Thoracic aorta (tissue), 2 donors: ENCODE measurements around the gene TRIM44. TPM values are rescaled to one million over a fixed set of nuclear protein-coding genes. Genes with fewer than 3 reads are reported as not detected.

Experiments
- ATAC-seq: fragments of 150-250 bp; one replicate; pipeline ENCODE4 v1.8.0; 2017; ENCODE audit warnings: low read depth; ENCODE audit not compliant: insufficient number of reproducible peaks, low FRiP score
- DNase-seq: peaks from one replicate; pipeline ENCODE4 v3.0.0-alpha.2; 2020; ENCODE audit warnings: low spot score
- H3K27ac ChIP-seq, 2 donors: fragments of 200-600 bp; sonication (generic); 1 replicate in 1 of 2; 2 replicates in 1 of 2; pipeline ENCODE4 v1.5.1; 2016; ENCODE audit warnings: mild to moderate bottlenecking in 2 of 2, moderate library complexity in 2 of 2
- H3K27me3 ChIP-seq: fragments of 200-600 bp; sonication (generic); replicated peaks from 2 replicates; pipeline ENCODE4 v1.6.0; 2016; ENCODE audit warnings: mild to moderate bottlenecking; ENCODE audit not compliant: insufficient read depth
- H3K36me3 ChIP-seq: fragments of 200-600 bp; sonication (generic); one replicate; pipeline ENCODE4 v1.5.1; 2016
- H3K4me1 ChIP-seq, 2 donors: fragments of 200-600 bp; sonication (generic); 1 replicate in 1 of 2; 2 replicates in 1 of 2; pipeline versions ENCODE4 v1.5.1 to v1.6.0; 2016; ENCODE audit warnings: low read depth in 2 of 2, mild to moderate bottlenecking in 1 of 2; ENCODE audit not compliant: control insufficient read depth in 1 of 2
- H3K4me3 ChIP-seq: fragments of 200-600 bp; sonication (generic); 2 replicates; pipeline ENCODE4 v1.5.1; 2016; ENCODE audit warnings: mild to moderate bottlenecking
- H3K9me3 ChIP-seq: fragments of 200-600 bp; sonication (generic); 2 replicates; pipeline ENCODE4 v1.5.1; 2016
- total RNA-seq, 2 donors: library from RNA; depleted of rRNA; stranded (reverse); fragments of >200 nt; gene quantifications; one replicate each; pipeline versions ENCODE4 v1.1.0 to v1.2.3, GENCODE V29; 2016
- TF ChIP-seq, protein P1 (sequence below): fragments of 200-600 bp; sonication (generic); IDR thresholded peaks from one replicate; pipeline ENCODE4 v1.5.1; 2019; ENCODE audit warnings: antibody characterized with exemption

Gene TRIM44
- total RNA-seq, 2 donors from 2014 or later, result 26.0 to 26.8 TPM

DNA sequence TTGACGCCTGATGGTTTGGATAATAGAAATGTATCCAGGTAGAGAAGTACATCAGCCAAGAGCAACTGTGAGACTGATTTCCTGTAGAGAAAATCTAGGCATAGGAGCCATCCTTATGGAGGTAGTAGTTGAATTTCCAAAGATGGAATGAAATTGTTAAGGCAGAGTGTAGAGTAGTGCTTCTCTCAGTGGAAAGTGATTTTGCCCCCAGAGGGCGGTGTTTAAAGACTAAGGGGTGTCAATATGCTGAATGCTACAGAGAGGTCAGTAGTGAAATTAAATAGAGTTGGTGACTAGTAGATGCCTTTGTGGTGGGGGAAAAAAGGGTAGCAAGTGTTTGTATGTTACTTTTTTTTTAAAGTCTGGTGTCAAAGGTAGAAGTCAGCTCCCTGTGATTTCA, 54.5 kb downstream of the TRIM44 start:
- no peaks in the 10 kb centered on the region for H3K4me1 ChIP-seq
- H3K36me3 ChIP-seq, result no peaks in the 10 kb centered on the region
- H3K9me3 ChIP-seq, result no peaks in the 10 kb centered on the region
- DNase-seq, result no peak
- no peaks in the 10 kb centered on the region for H3K27me3 ChIP-seq
- H3K4me3 ChIP-seq, result no peak overlapping the region
- H3K27ac ChIP-seq, result no peak overlapping the region
- ATAC-seq, result no peak
- TF ChIP-seq, protein P1, sequence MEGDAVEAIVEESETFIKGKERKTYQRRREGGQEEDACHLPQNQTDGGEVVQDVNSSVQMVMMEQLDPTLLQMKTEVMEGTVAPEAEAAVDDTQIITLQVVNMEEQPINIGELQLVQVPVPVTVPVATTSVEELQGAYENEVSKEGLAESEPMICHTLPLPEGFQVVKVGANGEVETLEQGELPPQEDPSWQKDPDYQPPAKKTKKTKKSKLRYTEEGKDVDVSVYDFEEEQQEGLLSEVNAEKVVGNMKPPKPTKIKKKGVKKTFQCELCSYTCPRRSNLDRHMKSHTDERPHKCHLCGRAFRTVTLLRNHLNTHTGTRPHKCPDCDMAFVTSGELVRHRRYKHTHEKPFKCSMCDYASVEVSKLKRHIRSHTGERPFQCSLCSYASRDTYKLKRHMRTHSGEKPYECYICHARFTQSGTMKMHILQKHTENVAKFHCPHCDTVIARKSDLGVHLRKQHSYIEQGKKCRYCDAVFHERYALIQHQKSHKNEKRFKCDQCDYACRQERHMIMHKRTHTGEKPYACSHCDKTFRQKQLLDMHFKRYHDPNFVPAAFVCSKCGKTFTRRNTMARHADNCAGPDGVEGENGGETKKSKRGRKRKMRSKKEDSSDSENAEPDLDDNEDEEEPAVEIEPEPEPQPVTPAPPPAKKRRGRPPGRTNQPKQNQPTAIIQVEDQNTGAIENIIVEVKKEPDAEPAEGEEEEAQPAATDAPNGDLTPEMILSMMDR, result no peak

DNA sequence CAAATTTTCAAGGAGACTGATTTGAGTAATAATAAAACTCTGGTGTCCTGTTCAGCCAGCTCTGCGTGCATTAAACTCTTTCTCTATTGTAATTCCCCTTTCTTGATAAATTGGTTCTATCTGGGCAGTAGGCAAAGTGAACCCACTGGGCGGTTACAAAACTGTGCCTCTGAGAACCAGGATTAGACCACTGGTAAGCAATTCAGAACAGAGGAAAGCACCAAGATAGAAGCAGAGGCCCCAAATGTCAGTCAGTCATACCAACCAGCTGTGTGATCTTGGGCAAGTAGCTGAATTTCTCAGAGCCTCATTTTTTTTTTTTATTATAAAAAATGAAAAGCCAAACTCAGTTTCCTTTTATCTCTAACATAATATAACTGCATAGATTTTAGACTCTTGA, 54.9 kb downstream of the TRIM44 start:
- Histone ChIP-seq H3K9me3 (no peaks in the 10 kb centered on the region), H3K27me3 (no peaks in the 10 kb centered on the region), H3K27ac (no peak overlapping the region), H3K4me3 (no peak overlapping the region), H3K36me3 (no peaks in the 10 kb centered on the region), H3K4me1 (peaks cover 4% of the 10 kb centered on the region in 2 donors)
- TF ChIP-seq, protein P1, result no peak
- no peak for ATAC-seq
- DNase-seq, result no peak

DNA sequence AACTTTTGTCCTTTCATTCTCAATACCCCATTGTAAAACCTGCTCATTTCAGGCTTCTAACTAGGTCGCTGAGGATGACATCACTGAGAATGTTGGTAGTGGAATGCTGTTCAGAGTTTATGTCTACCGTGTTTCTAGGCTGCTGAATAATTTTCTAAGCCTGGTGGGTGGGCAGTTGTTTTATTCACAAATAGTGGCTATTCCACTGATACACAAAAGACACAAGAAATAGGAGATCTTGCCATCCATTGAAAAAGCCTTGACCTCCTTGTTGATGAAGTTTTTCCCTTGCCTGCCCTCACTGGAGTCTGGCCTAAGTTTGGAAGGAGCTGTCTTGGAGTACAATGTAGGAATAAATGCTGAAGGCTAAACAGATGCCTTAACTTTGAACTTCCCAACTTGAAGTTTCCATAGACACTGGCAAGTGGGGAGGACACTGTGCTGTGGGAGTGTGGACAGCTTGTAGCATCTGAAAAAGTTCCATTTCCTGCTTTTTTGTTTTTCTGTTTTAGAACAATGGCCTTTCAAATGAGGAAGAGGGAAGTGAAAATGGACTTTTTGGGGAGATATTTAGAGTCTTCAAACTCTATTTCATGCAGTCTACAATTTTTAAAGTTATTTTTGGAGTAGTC, 59.2 kb downstream of the TRIM44 start:
- ATAC-seq (no peak), DNase-seq (no peak)
- Histone ChIP-seq H3K27me3 (no peaks in the 10 kb centered on the region), H3K27ac (no peak overlapping the region), H3K4me1 (peaks cover 5 to 7% of the 10 kb centered on the region in 2 donors), H3K9me3 (no peaks in the 10 kb centered on the region), H3K36me3 (peaks cover 1% of the 10 kb centered on the region), H3K4me3 (no peak overlapping the region)
- TF ChIP-seq, protein P1, result no peak

DNA sequence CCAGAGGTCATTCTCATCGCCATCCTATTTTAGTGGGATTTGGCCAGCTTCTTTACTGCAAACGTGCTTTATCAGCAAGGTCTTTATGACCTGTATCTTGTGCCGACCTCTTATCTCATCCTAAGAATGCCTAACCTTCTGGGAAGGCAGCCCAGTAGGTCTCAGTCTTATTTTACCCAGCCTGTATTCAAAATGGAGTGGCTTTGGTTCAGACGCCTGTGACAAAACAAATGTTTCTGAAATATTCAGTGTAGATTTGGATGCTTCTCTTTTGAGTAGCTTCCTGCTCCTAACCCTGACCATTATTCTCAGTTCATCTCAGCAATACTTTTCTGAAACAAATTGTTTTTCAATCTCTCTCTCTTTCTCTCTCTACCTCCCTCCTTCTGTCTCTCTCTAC, 60.1 kb downstream of the TRIM44 start:
- Histone ChIP-seq H3K4me1 (peaks cover 5 to 7% of the 10 kb centered on the region in 2 donors), H3K27me3 (no peaks in the 10 kb centered on the region), H3K36me3 (peaks cover 2% of the 10 kb centered on the region), H3K27ac (no peak overlapping the region), H3K4me3 (no peak overlapping the region), H3K9me3 (no peaks in the 10 kb centered on the region)
- TF ChIP-seq, protein P1, result no peak
- ATAC-seq, result no peak
- DNase-seq, result no peak

DNA sequence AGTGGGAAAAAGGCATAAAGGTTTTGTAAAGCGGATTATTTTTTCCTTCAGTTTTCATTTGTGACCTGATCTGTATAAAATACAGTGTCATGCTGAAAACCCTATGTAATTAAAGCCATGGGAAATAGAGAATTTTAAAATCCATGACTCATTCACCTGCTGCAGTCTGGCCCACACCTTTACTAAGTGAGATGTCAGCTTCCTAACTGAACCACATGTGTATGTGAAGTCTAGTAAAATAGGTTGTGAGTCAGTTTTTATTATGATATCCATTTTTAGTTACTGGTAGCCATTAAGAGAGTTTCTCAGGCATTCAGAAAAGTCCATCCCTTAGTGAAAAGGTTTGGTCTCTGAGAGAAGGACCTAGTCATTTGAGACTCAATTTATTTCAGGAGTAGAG, 60.9 kb downstream of the TRIM44 start:
- H3K27ac ChIP-seq, result no peak overlapping the region
- peaks cover 5 to 7% of the 10 kb centered on the region in 2 donors for H3K4me1 ChIP-seq
- DNase-seq (no peak), ATAC-seq (no peak)
- TF ChIP-seq, protein P1, result no peak
- no peaks in the 10 kb centered on the region for H3K9me3 ChIP-seq
- no peak overlapping the region for H3K4me3 ChIP-seq
- peaks cover 2% of the 10 kb centered on the region for H3K36me3 ChIP-seq
- H3K27me3 ChIP-seq, result no peaks in the 10 kb centered on the region
